Left ventricle myocardium superior (tissue), 1 donor: ENCODE measurements around the gene MX2. TPM values are rescaled to one million over a fixed set of nuclear protein-coding genes. Genes with fewer than 3 reads are reported as not detected.

ENCODE experiments used
- ATAC-seq: fragments of 200-7000 bp; cut with Tn5 transposase; one replicate; pipeline ENCODE4 v1.9.1; 2020; ENCODE audit warnings: mild to moderate bottlenecking, moderate library complexity
- DNase-seq: peaks from one replicate; pipeline ENCODE4 v3.0.0-alpha.2; 2020
- intact Hi-C: fragments of 100-400 bp; cut with micrococcal nuclease; formaldehyde crosslinking; loops from one replicate; pipeline ENCODE4 v1.11.0; 2022
- total RNA-seq: library from RNA; stranded (reverse); fragmentation: NEBNext Ultra II Directional; extraction: Animal tissue kit (Norgen Biotek cat#: 25700); gene quantifications from one replicate; pipeline ENCODE4 v1.2.1, GENCODE V29; 2021
- donor health status: DM: no; HTN: yes; CAD: no; lungs with severe emphysema.

MX2 gene
- total RNA-seq, 1 donor from 2014 or later, result 7.1 TPM

- intact Hi-C loops, result no loop called here
- peak; percentile 69 for DNase-seq
- peak; percentile 47 for ATAC-seq
These were observed 1.6 kb upstream of the MX2 start for GRCh38 chr21:41360072-41360821.

- DNase-seq, result no peak
- intact Hi-C loops, result no loop called here
- no peak for ATAC-seq
These were observed 608 bp upstream of the MX2 start for GRCh38 chr21:41361053-41361785.

- DNase-seq, result no peak
- peak; percentile 3 for ATAC-seq
- intact Hi-C loops, result no loop called here
These were observed 960 bp downstream of the MX2 start for GRCh38 chr21:41362605-41363369.

GRCh38 chr21:41363370-41364270, 1.8 kb downstream of the MX2 start:
- intact Hi-C loops, result no loop called here
- ATAC-seq (no peak), DNase-seq (no peak)

DNA sequence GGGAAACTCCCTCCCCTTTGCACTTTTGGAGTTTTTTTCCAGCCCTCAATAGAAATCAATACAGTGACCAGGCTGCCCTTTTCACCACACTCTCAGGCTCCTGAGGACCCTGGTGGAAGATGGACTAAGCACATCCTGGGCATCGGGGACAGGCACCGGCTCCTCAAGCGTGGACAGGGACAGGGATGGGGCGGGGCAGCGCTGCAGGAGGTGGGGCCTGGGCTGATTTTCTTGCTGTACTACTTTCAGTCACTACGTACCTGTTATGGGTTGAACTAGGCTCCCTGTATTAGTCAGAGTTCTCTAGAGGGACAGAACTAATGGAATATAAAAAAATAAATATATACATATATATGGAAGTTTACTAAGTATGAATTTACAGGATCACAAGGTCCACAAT, 2.5 kb downstream of the MX2 start:
- intact Hi-C loops, result no loop called here
- ATAC-seq (no peak), DNase-seq (no peak)

GRCh38 chr21:41365377-41366107, 3.7 kb downstream of the MX2 start:
- intact Hi-C loops, result no loop called here
- DNase-seq (no peak), ATAC-seq (no peak)

DNA sequence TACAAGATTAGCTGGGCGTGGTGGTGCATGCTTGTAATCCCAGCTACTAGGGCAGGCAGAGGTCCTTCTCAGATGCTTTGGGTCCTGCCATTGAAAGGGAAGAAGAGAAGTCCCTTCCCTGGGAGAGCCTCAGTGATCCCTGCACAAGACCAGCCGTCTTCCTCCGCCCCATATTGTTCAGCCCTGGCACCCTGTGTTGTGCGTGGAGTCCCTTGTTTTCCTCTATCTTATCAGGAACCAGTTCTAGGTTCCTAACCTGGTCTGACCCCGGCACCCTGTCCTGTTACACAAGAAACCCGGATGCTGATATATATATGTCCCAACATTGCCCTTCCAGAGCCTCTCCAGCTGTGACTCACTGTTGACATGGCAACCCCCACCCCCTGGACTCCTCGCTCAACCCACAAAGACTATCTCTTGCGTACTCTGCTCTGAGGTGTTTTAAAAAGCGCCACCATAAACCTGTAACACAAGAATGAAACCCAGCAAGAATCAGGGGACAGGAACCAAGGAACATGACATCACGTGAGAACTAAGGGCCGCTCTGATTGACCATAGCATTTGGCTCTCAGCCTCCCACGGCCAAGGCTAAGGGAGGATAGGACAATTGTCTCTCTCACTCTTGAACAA, 4.8 kb downstream of the MX2 start:
- intact Hi-C loops, result no loop called here
- no peak for DNase-seq
- no peak for ATAC-seq

DNA sequence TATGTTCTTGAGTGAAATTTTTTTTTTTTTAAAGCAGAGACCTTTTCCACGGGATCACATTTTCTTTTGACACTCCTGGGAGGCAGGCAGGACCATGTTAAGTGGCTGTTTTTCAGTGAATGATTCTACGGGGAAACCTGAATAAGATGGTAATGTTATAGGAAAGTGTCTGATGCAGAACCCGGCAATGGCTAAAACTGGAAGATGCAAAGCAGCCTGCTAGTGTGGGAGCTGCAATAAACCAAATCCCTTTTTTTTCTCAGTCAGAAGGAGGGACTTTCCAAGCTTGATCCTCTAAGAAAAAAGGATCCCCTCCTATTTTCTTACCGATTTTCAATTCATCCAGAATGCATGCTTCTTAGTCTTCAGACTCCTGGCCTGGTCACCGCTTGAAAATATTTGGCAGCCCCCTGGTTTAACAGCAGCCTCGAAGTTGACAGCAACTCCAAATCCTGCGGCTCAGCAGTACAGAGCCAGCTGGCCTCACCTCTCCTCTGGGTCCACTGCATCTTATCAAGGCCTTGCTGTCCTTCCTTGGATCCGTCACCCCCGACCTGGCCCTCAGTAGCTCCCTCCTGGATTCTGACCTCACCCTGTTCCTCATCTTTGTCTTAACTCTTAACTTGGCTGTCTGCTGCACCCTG, 5.6 kb downstream of the MX2 start:
- ATAC-seq (peak; percentile 19), DNase-seq (no peak)
- intact Hi-C loops, result no loop called here

DNA sequence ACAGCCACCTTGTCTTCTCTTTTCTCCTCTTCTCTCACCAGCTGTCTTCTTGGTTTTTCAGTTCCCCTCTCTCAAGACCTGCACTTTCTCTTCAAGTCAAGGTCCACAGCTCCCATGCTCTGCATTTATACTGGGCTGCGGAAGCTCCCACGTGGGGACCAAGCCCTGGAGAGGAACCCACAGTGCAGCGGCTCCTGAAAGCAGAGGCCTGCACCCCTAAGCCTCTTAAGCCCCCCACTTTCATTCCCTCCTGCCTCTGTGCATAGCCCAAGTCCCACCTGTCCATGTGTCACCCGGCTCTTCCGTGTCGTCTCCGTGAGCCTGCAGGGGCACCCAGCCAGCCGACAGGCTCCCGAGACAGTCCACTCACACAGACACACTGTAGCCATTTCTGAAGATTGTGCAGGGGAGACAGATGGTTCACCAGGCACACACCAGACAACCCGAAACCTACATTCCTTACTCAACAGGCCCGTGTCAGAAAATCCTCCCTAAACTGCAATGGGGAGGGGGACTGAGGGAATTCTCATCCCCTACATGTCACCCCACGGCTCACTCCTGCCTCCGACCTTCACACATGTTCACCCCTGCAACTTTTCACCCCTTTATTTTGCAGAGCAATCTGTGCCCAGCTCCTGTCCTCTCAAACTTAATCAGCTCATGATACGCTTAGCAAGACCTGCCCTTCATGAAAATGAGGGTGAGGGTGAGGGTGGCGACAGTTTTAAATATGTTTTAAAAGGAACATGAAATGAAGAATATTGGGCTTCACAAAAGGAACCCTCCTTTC, 6.3 kb downstream of the MX2 start:
- DNase-seq (no peak), ATAC-seq (no peak)
- intact Hi-C loops, result no loop called here

GRCh38 chr21:41368735-41369104, 6.9 kb downstream of the MX2 start:
- intact Hi-C loops, result no loop called here
- ATAC-seq, result no peak
- no peak for DNase-seq

- DNase-seq (peak; percentile 57), ATAC-seq (peak; percentile 63)
- intact Hi-C loops, result no loop called here
These were observed 7.5 kb downstream of the MX2 start for GRCh38 chr21:41369105-41369919.

DNA sequence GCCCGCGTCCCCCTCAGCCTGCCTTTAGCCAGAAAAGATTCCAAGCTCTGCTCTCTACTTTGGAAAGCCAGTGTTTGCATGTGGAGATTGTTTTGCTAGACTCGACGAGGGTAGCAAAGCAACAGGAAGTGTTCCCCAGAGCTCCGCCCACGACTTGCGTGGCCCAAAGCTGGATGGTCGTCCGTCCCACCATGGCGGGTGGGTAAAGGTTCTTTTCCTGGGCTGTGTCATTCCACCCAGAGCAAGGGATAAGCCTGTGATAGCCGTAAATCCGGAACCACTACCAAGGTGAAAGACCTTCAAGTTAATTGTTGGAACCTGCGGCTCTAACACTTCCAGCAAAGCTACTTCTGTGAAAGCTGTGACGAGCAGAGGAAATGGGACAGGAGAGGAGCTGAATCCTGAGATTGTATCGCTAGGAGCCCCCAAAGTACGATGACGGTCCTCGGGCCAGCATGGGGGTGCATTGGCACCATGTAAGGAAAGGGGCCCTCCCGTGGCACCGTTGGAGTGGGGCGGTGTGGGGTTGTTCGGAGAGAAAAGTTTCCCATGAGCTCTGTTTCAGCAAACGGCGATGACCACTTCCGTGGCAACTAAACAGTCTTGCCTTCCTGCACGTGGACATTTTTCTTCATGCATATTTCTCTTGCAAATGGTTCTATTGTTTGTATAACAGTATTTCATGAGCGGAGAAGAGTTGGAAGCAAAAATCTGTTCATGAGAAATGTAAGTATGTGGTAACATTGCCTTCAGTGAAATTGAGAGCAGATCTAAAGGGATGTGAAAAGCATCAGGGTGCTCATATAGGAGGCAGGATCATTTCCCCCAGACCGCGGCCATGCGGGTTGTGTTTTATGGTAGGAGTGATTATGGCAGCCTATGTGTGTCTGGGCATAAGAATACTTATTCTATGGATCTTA, 8.4 kb downstream of the MX2 start:
- intact Hi-C loops, result no loop called here
- ATAC-seq (peak; percentile 30), DNase-seq (peak; percentile 44)

DNA sequence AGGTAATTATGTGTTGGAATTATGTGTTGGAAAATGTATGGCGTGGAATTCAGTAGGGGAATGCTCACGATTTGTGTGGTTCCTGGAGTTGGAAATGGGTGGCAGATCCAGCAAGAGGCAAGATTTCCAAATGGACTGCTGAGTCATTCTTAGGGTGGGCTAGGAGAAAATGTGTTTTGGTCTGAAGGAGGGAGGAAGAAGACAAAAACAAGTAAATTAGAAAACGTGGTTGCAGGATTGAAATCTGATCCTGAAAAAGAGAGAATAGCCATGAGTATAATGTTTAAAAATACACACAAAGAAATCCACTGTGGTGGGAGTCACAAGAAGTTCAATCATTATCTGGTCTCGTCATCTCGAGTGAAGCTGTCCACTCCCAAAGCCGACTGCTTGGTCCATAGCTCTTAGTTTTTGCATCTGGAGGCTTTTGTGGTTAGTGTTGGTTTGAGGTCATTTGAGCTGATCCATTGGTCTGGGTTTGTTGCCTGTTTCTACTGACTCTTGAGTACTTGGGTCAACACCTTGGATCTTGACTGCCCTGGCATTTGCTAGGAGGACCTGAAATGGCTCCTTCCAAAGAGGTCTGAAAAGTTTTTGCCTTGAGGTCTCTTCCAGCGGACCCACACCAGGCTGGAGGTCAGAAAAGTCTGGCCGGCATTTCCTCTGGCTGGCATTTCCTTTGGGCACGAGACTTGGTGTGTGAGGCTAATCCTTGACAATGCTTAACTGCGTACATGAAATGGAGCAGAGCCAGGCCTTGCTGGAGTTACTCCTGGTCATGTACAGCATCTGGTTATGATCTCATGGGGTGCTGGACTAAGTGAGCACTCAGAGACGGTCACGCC, 9.2 kb downstream of the MX2 start:
- DNase-seq, result no peak
- intact Hi-C loops, result no loop called here
- ATAC-seq, result no peak

GRCh38 chr21:41371685-41372030, 9.8 kb downstream of the MX2 start:
- intact Hi-C loops, result no loop called here
- no peak for ATAC-seq
- no peak for DNase-seq
